HepG2 (cell line): ENCODE results near the gene OR2S2.

ENCODE experiments used
- AHR ChIP-seq: IDR thresholded peaks from 2 replicates; pipeline ENCODE4 v1.6.1; 2018; ENCODE audit warnings: missing genetic modification reagents, missing compliant biosample characterization
- CTCF ChIP-seq: sonication (generic); formaldehyde crosslinking; IDR thresholded peaks from 2 replicates; pipeline ENCODE4 v1.5.0; 2020; ENCODE audit warnings: mild to moderate bottlenecking, missing genetic modification reagents, moderate library complexity
- MYC ChIP-seq: sonication (generic); formaldehyde crosslinking; IDR thresholded peaks from 2 replicates; pipeline ENCODE4 v1.9.0; 2021; ENCODE audit warnings: missing genetic modification reagents, borderline replicate concordance
- NBN ChIP-seq: fragments of 450-650 bp; conservative IDR thresholded peaks from 2 replicates; pipeline ENCODE4 v1.6.1; 2017
- NCOR1 ChIP-seq: fragments of 200-600 bp; sonication (generic); IDR thresholded peaks from 2 replicates; pipeline ENCODE4 v1.7.0; 2017; ENCODE audit warnings: antibody characterized with exemption, low read length, borderline replicate concordance
- PHF20 ChIP-seq: sonication (generic); formaldehyde crosslinking; IDR thresholded peaks from 2 replicates; pipeline ENCODE4 v1.5.0; 2020; ENCODE audit warnings: mild to moderate bottlenecking, missing genetic modification reagents
- POLR2AphosphoS2 ChIP-seq: IDR thresholded peaks from 2 replicates; pipeline ENCODE4 v1.6.1; 2011; ENCODE audit warnings: low read depth, low read length, improper control_type of control experiment
- PTBP1 ChIP-seq: fragments of 200-400 bp; formaldehyde crosslinking; IDR thresholded peaks from 2 replicates; pipeline ENCODE4 v1.6.1; 2018; ENCODE audit warnings: low read length, low read depth; ENCODE audit not compliant: poor library complexity, severe bottlenecking
- REST ChIP-seq, 2 experiments: IDR thresholded peaks; 2 replicates each; pipeline ENCODE4 v1.6.1; 2011 to 2012; ENCODE audit warnings: low read length in 2 of 2, borderline replicate concordance in 1 of 2, low read depth in 1 of 2, mild to moderate bottlenecking in 1 of 2, moderate library complexity in 1 of 2
- TCF7L2 ChIP-seq: IDR thresholded peaks from 2 replicates; pipeline ENCODE4 v1.6.1; 2011; ENCODE audit warnings: mild to moderate bottlenecking, low read depth, low read length, moderate library complexity
- THYN1 ChIP-seq: sonication (generic); formaldehyde crosslinking; IDR thresholded peaks from 2 replicates; pipeline ENCODE4 v1.8.1; 2023; ENCODE audit warnings: low read depth, mild to moderate bottlenecking, moderate library complexity, missing genetic modification reagents, borderline replicate concordance
- ZBTB21 ChIP-seq: sonication (generic); formaldehyde crosslinking; IDR thresholded peaks from 2 replicates; pipeline ENCODE4 v1.4.0; 2020; ENCODE audit warnings: missing genetic modification reagents

- TF ChIP-seq NCOR1 (no peak), NBN (no peak), PHF20 (CRISPR knock-in tag) (no peak), REST (IDR thresholded peaks at IDR 0.05; ENCODE audit: borderline replicate concordance in 1 of 2, low read depth in 1 of 2, low read length in 2 of 2) (no peak), ZBTB21 (CRISPR knock-in tag) (no peak), AHR (no peak), MYC (no peak), CTCF (no peak), THYN1 (CRISPR knock-in tag) (no peak), TCF7L2 (no peak), POLR2AphosphoS2 (no peak), PTBP1 (no peak)
Observed at GRCh38 chr9:35990155-35990554, 32.2 kb upstream of the OR2S2 start.
